Measurements from ENCODE around the gene HSPA6.

GRCh38 chr1:161497961-161498360, 26.4 kb upstream of the HSPA6 start:
- TF ChIP-seq POLR2AphosphoS5 (IDR thresholded peaks at IDR 0.05; ENCODE audit: borderline replicate concordance, low read depth, low read length) (no peak), EZH2 (IDR thresholded peaks at IDR 0.05) (no peak)
